ENCODE measurements around the gene FNBP1. TPM values are rescaled to one million over a fixed set of nuclear protein-coding genes. Genes with fewer than 3 reads are reported as not detected.
A peak's percentile ranks its signal among the peaks of the same experiment; 100 is the strongest.

Gene FNBP1
- total and polyA plus RNA-seq, 4 donors, result 16.0 to 94.3 (median 29.5) TPM

- no peak overlapping the region for H3K9ac ChIP-seq (ENCODE audit: insufficient read depth in 1 of 2, low read length in 2 of 2)
- TF ChIP-seq CTCF (IDR thresholded peaks at IDR 0.05; ENCODE audit: control extremely low read depth, extremely low read depth), result no peak
- peaks cover 3 to 16% (median 6%) of the 10 kb centered on the region in 5 donors for H3K4me1 ChIP-seq (ENCODE audit: control insufficient read depth in 5 of 5, insufficient read depth in 5 of 5, low read length in 5 of 5)
- H3K9me3 ChIP-seq (ENCODE audit: control insufficient read depth in 4 of 4, insufficient read depth in 3 of 4, low read length in 3 of 4), result no peaks in the 10 kb centered on the region
- no peaks in the 10 kb centered on the region for H3K27me3 ChIP-seq (ENCODE audit: control insufficient read depth in 3 of 3, insufficient read depth in 3 of 3, low read length in 2 of 3)
- ATAC-seq (ENCODE audit: insufficient read depth, low FRiP score) (no peak), DNase-seq (peak in 2 of 3 donors; percentile 37 to 51)
- no peak overlapping the region for H3K4me3 ChIP-seq
- WGBS, 2 donors, result 81 to 96% methylated on average over 2 of the region's 2 CpGs
- H3K36me3 ChIP-seq (ENCODE audit: control insufficient read depth in 4 of 4, insufficient read depth in 4 of 4, low read length in 4 of 4), result peaks cover 0 to 10% (median 5%) of the 10 kb centered on the region in 4 donors
- H3K27ac ChIP-seq (ENCODE audit: low read depth in 1 of 2, low read length in 1 of 2), result peak overlapping the region in 1 of 2 donors; percentile 51
Measured at GRCh38 chr9:129930743-129931142, 112.2 kb downstream of the FNBP1 start.

DNA sequence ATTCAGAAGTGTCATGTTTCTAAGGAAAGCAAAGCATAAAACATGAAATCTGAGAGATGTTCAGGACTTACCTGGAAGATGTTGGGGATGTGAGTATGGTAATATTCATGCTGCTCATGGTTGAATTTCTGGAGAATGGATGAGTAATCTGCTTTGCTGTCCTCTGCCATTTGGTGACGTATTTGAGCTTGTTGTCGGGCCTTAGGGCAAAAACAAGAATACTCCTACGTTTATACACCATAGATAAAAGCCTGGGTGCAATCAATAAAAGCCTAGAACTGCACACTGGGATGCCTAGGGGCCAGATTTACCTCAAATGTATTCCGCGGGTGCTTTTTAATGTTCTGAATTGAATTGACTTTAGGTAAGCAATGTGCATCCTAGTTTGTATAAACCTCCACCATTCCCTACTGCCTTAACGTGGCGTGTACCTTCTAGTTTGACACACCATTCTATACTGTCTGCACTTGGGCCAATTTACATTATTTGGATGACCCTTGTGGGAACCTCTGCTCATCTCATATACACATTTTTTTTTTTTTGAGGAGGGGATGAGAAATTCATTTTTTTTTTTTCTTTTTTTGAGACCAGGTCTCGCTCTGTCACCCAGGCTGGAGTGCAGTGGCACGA is 113.4 kb downstream of the FNBP1 start:
- Histone ChIP-seq H3K9me3 (ENCODE audit: control insufficient read depth in 4 of 4, insufficient read depth in 3 of 4, low read length in 3 of 4) (no peaks in the 10 kb centered on the region), H3K27me3 (ENCODE audit: control insufficient read depth in 3 of 3, insufficient read depth in 3 of 3, low read length in 2 of 3) (no peaks in the 10 kb centered on the region), H3K4me1 (ENCODE audit: control insufficient read depth in 5 of 5, insufficient read depth in 5 of 5, low read length in 5 of 5) (peaks cover 2 to 16% (median 6%) of the 10 kb centered on the region in 5 donors), H3K27ac (ENCODE audit: low read depth in 1 of 2, low read length in 1 of 2) (no peak overlapping the region), H3K36me3 (ENCODE audit: control insufficient read depth in 4 of 4, insufficient read depth in 4 of 4, low read length in 4 of 4) (peaks cover 0 to 13% (median 6%) of the 10 kb centered on the region in 4 donors), H3K9ac (ENCODE audit: insufficient read depth in 1 of 2, low read length in 2 of 2) (no peak overlapping the region), H3K4me3 (no peak overlapping the region)
- DNase-seq (no peak), ATAC-seq (ENCODE audit: insufficient read depth, low FRiP score) (no peak)
- WGBS, 2 donors, result 98% methylated on average over 9 of the region's 9 CpGs
- TF ChIP-seq CTCF (IDR thresholded peaks at IDR 0.05; ENCODE audit: control extremely low read depth, extremely low read depth), result no peak

DNA sequence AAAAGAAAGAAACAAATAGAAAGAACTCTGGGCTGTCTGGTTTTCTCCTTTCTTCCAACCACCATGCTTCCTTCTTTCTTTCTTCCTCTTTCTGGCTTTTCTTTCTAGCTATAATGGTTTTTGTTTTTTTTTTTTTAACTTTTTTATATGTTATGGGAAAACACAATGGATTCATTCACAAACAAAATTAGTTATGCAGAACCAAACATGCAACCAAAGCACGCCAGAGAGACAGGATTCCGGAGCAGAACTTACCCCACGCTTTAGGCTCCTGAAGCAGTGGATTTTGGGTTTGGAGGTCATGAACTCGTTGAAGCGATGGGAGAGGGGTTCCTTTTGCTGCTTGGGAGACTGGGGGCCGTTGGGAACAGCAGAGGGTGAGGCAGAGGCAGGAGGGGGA is 119.4 kb downstream of the FNBP1 start:
- TF ChIP-seq CTCF (IDR thresholded peaks at IDR 0.05; ENCODE audit: control extremely low read depth, extremely low read depth), result no peak
- DNase-seq (no peak), ATAC-seq (ENCODE audit: insufficient read depth, low FRiP score) (no peak)
- H3K9me3 ChIP-seq (ENCODE audit: control insufficient read depth in 4 of 4, insufficient read depth in 3 of 4, low read length in 3 of 4), result no peaks in the 10 kb centered on the region
- H3K36me3 ChIP-seq (ENCODE audit: control insufficient read depth in 4 of 4, insufficient read depth in 4 of 4, low read length in 4 of 4), result peaks cover 10 to 25% (median 12%) of the 10 kb centered on the region in 4 donors
- no peaks in the 10 kb centered on the region for H3K27me3 ChIP-seq (ENCODE audit: control insufficient read depth in 3 of 3, insufficient read depth in 3 of 3, low read length in 2 of 3)
- WGBS, 2 donors, result 72 to 79% methylated on average over 6 of the region's 6 CpGs
- H3K4me3 ChIP-seq, result no peak overlapping the region
- no peaks in the 10 kb centered on the region for H3K4me1 ChIP-seq (ENCODE audit: control insufficient read depth in 5 of 5, insufficient read depth in 5 of 5, low read length in 5 of 5)
- H3K27ac ChIP-seq (ENCODE audit: low read depth in 1 of 2, low read length in 1 of 2), result no peak overlapping the region
- no peak overlapping the region for H3K9ac ChIP-seq (ENCODE audit: insufficient read depth in 1 of 2, low read length in 2 of 2)

- TF ChIP-seq CTCF (IDR thresholded peaks at IDR 0.05; ENCODE audit: control extremely low read depth, extremely low read depth), result no peak
- peaks cover 10 to 22% (median 14%) of the 10 kb centered on the region in 4 donors for H3K36me3 ChIP-seq (ENCODE audit: control insufficient read depth in 4 of 4, insufficient read depth in 4 of 4, low read length in 4 of 4)
- WGBS, 2 donors, result 90% methylated on average over 4 of the region's 4 CpGs
Measured at GRCh38 chr9:129921905-129922304, 121.1 kb downstream of the FNBP1 start.

More at GRCh38 chr9:129921905-129922304, 121.1 kb downstream of the FNBP1 start:
- H3K9me3 ChIP-seq (ENCODE audit: control insufficient read depth in 4 of 4, insufficient read depth in 3 of 4, low read length in 3 of 4), result no peaks in the 10 kb centered on the region
- H3K27ac ChIP-seq (ENCODE audit: low read depth in 1 of 2, low read length in 1 of 2), result no peak overlapping the region
- H3K4me1 ChIP-seq (ENCODE audit: control insufficient read depth in 5 of 5, insufficient read depth in 5 of 5, low read length in 5 of 5), result no peaks in the 10 kb centered on the region
- H3K4me3 ChIP-seq, result no peak overlapping the region
- ATAC-seq (ENCODE audit: insufficient read depth, low FRiP score) (no peak), DNase-seq (no peak)
- no peaks in the 10 kb centered on the region for H3K27me3 ChIP-seq (ENCODE audit: control insufficient read depth in 3 of 3, insufficient read depth in 3 of 3, low read length in 2 of 3)
- H3K9ac ChIP-seq (ENCODE audit: insufficient read depth in 1 of 2, low read length in 2 of 2), result no peak overlapping the region
